ENCODE data around the gene SYT17.

The SYT17 gene

DNA sequence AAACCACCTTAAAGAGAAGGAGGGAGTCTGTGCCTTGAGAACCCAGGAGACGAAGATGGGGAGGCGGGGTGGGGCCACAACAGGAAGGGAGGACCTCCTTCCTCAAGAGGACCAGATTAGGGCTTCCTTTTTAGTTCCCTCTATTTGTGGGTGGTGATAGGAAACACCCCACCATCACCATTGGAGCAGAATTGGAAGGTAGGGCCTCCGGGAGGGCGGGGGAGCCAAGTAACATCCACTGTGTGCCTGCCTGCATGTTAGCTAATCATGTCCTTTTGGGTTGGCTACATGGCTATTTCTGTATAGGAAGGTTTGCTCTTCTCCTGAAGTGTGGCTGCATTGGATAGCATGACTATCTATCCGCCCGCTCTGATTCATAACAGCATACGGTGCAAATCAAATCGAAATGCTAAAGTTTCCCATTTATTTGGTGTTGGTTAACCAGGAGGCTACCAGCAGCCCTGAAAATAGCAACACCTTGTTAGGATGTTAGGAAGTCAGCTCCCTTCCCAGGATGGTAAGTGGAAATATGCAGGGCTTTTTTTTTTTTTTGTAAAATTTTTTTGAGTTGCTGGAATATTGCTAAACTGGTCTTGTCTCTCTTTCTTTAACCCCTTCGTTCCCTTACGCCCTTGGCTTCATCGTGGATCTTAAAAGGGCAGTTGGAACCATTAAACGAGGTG is 4.2 kb downstream of the SYT17 start:
- no peak overlapping the region for H3K27ac ChIP-seq
- no peak overlapping the region for H3K4me3 ChIP-seq
- DNase-seq (ENCODE audit: low spot score), result no peak
- TF ChIP-seq, protein P1, sequence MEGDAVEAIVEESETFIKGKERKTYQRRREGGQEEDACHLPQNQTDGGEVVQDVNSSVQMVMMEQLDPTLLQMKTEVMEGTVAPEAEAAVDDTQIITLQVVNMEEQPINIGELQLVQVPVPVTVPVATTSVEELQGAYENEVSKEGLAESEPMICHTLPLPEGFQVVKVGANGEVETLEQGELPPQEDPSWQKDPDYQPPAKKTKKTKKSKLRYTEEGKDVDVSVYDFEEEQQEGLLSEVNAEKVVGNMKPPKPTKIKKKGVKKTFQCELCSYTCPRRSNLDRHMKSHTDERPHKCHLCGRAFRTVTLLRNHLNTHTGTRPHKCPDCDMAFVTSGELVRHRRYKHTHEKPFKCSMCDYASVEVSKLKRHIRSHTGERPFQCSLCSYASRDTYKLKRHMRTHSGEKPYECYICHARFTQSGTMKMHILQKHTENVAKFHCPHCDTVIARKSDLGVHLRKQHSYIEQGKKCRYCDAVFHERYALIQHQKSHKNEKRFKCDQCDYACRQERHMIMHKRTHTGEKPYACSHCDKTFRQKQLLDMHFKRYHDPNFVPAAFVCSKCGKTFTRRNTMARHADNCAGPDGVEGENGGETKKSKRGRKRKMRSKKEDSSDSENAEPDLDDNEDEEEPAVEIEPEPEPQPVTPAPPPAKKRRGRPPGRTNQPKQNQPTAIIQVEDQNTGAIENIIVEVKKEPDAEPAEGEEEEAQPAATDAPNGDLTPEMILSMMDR (IDR thresholded peaks at IDR 0.05), result no peak

DNA sequence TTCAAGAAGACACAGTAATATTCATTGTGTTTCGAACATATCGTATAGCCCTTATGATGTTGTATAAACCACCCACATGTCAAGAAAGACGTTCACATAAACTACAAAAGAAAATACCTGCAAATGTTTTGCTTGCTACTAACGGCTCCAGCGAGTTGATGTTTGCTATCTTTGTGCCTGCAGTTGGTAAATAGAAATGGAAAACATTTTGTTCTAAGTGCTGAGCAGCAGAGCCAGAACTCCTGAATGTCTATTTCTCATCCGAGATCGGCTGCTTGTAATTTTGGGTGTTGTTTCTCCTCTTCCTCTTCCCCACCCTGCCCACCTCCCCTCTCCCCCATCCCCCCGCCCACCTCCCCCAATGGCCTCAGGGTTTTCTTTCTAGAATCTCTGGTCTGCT is 5.0 kb downstream of the SYT17 start:
- TF ChIP-seq, protein P1 (IDR thresholded peaks at IDR 0.05), result no peak
- Histone ChIP-seq H3K4me3 (no peak overlapping the region), H3K27ac (no peak overlapping the region)
- no peak for DNase-seq (ENCODE audit: low spot score)

DNA sequence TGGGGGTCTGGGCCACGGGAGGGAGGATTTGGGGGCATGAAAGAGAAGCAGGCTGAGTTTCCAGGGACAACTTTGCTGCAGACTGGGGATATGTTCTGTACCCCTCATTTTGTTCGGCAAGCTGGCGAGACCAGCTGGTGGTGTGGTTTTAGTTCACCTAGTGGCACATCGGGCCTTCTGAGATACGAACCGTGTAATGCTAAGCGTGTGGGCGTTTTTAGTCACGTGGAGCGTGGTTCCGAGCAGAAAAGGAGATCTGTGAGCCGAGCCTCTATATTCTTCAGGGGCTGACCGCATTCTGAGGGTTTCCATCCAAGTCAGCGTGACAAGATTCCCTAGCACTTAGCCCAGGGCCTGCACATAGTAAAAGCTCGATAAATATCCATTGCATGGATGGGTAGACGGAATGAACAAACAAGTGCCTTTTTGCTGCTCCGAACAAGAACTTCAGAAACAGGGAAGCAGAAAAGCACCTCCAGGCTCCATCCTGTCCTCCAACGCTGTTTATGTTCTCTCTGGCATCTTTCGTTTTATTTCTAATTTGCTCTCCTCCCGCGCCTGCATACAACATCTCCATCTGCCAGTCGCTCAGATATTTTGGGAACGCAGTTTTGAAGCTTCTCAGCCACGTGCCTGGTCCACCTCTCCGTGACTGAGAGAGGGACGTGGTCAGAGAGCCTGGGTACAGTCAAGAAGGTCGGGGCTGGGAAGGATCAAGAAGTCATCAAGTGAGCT is 5.8 kb downstream of the SYT17 start:
- TF ChIP-seq, protein P1 (IDR thresholded peaks at IDR 0.05), result no peak
- H3K4me3 ChIP-seq, result no peak overlapping the region
- H3K27ac ChIP-seq, result no peak overlapping the region
- no peak for DNase-seq (ENCODE audit: low spot score)

DNA sequence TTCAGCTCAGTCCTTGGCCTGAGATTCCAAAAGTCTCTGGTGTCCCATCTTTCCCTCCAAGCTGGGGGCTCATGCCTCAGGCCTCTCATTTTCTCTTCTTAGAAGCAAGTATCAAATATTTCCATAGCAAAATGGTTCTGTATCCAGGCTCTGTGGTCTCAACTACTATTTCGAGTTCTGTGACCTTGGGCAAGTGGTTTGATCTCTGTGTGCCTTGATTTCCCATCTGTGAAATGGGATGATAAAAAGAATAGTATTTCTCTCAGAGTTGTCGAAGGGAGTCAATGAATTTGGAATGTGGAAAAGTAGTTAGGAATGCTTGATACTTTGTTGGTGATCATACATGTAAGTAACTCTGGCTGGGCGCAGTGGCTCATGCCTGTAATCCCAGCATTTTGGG is 6.4 kb downstream of the SYT17 start:
- Histone ChIP-seq H3K4me3 (no peak overlapping the region), H3K27ac (no peak overlapping the region)
- TF ChIP-seq, protein P1 (IDR thresholded peaks at IDR 0.05), result no peak
- DNase-seq (ENCODE audit: low spot score), result no peak

DNA sequence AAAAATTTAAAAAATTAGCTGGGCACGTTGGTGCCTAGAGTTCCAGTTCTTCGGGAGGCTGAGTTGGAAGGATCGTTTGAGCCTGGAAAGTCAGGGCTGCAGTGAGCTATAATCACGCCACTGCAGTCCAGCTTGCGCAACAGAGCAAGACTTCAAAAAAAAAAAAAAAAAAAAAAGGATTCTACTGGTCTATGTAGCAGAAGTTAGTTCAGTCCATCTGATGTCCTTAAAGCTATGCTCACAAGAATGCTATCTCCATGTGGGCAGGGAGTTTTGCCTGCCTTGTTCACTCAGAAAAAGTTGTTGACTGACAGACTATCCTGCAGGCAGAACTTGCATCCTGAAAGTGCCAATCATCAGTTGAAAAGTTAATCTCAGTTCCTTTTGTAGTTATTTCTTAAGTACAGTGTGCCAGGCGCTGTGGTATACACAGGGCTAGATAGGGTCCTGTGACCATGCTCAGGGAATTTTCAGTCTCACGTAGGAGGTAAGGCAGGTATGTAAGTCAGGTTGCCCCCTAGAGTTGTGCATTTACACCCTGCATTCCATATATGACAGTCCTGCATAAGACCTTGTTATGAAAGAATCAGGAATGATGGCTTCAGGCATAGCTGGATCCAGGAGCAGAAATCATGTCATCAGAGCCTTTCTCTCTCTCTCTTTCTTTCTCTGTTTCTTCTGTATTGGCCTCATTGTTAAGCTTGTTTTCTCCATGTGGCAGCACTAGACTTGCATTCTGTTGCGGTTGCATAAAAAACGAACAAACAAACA is 7.6 kb downstream of the SYT17 start:
- no peak overlapping the region for H3K27ac ChIP-seq
- no peak overlapping the region for H3K4me3 ChIP-seq
- TF ChIP-seq, protein P1 (IDR thresholded peaks at IDR 0.05), result no peak
- DNase-seq (ENCODE audit: low spot score), result no peak

DNA sequence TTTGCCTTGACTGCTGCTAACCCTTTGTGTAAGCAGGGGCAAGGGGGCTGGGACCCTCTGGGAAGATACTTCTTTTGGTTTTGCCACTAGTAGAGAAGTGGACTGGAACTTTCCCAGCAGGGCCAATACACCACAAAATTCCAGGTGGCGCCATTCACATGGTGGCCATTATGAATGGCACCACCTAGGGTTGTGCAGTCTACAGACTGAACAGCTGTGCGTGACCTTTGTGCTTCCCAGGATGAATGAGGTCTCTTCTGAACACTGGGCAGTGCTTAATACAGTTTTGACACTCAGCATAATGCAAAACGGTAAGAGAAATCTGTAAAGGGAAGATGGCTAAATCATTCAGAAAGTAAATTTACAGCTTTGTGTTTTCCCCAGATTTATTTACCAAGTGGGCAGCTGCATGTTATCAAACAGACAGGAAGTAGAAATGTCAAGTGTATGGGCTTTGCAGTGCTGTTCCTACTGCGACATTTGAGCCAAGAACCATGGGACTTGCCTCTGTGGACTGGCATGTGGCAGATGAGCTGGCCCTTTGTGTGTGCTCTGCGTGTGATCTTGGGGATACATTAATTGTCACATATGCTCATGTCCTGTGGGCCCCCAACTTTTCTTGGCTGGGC is 9.2 kb downstream of the SYT17 start:
- no peak overlapping the region for H3K4me3 ChIP-seq
- DNase-seq (ENCODE audit: low spot score), result no peak
- TF ChIP-seq, protein P1 (IDR thresholded peaks at IDR 0.05), result no peak
- no peak overlapping the region for H3K27ac ChIP-seq

All from coronary artery (tissue), 2 donors.